GM13976 (cell line): ENCODE measurements around the gene ZNF654.

Source experiments
- DNase-seq: peaks from one replicate; pipeline ENCODE4 v3.0.0; 2012; ENCODE audit warnings: low spot score
- CTCF ChIP-seq: IDR thresholded peaks from 2 replicates; pipeline ENCODE4 v1.5.1; 2012; ENCODE audit warnings: borderline replicate concordance, mild to moderate bottlenecking; ENCODE audit not compliant: insufficient read depth; ENCODE audit errors: extremely low read depth, missing control alignments, control extremely low read depth
- in situ Hi-C: fragments of 300-500 bp; cut with MboI; formaldehyde crosslinking; loops from one replicate; pipeline ENCODE4 v1.12.0; 2022; ENCODE audit warnings: low sequenced_read_pairs, mixed read lengths, inconsistent platforms; ENCODE audit not compliant: unreplicated experiment

ZNF654 gene

GRCh38 chr3:88038566-88038965, 20.5 kb upstream of the ZNF654 start:
- DNase-seq = no peak
- in situ Hi-C loops = no loop called here

GRCh38 chr3:88040529-88040928, 18.5 kb upstream of the ZNF654 start:
- TF ChIP-seq CTCF = no peak
- in situ Hi-C loops = no loop called here
- DNase-seq = no peak

More at GRCh38 chr3:88038566-88038965, 20.5 kb upstream of the ZNF654 start:
- no peak for TF ChIP-seq CTCF

GRCh38 chr3:88041005-88041404, 18.1 kb upstream of the ZNF654 start:
- in situ Hi-C loops = no loop called here
- TF ChIP-seq CTCF = no peak
- DNase-seq = no peak

- in situ Hi-C loops = no loop called here
- no peak for TF ChIP-seq CTCF
- DNase-seq = no peak
Observed at GRCh38 chr3:88044411-88044810, 14.6 kb upstream of the ZNF654 start.

- DNase-seq = no peak
- no peak for TF ChIP-seq CTCF
- in situ Hi-C loops = no loop called here
Observed at GRCh38 chr3:88046766-88047165, 12.3 kb upstream of the ZNF654 start.

- TF ChIP-seq CTCF = no peak
- in situ Hi-C loops = no loop called here
- no peak for DNase-seq
Observed at GRCh38 chr3:88057630-88058305, 1.3 kb upstream of the ZNF654 start.
